Caco-2 (cell line): Measurements from ENCODE around the gene WFS1. TPM values are rescaled to one million over a fixed set of nuclear protein-coding genes. Genes with fewer than 3 reads are reported as not detected.

Experiments used
- BruUV-seq: library from RNA; stranded (reverse); fragments of 400-500 nt; replicated peaks from 2 replicates; lab custom pipeline; 2021; lab: Mats Ljungman, UMichigan
- CTCF ChIA-PET: fragments of 300-600 bp; sonication (Branson Sonifier 250); formaldehyde crosslinking; loops from one replicate; lab custom pipeline; 2022; ENCODE audit warnings: antibody characterized with exemption; lab: Charles Lee
- POLR2A ChIA-PET: fragments of 300-600 bp; sonication (Branson Sonifier 250); formaldehyde crosslinking; loops from one replicate; lab custom pipeline; 2022; ENCODE audit warnings: antibody characterized with exemption; lab: Charles Lee
- DNase-seq, 2 experiments: peaks; one replicate each; pipeline versions ENCODE4 v3.0.0 to v3.0.0-alpha.2; 2020 to 2022
- H3K27me3 ChIP-seq: replicated peaks from 2 replicates; pipeline ENCODE4 v1.6.0; 2011; ENCODE audit warnings: low read length; ENCODE audit not compliant: control insufficient read depth, insufficient read depth
- H3K36me3 ChIP-seq: 2 replicates; pipeline ENCODE4 v1.5.1; 2011; ENCODE audit warnings: low read length; ENCODE audit not compliant: control insufficient read depth, insufficient read depth
- H3K4me1 ChIP-seq: fragments of 250-450 bp; sonication (Bioruptor Pico); 2 replicates; pipeline ENCODE4 v1.5.1; 2020; ENCODE audit warnings: mild to moderate bottlenecking
- H3K4me3 ChIP-seq: 2 replicates; pipeline ENCODE4 v1.5.1; 2011; ENCODE audit warnings: low read depth, mild to moderate bottlenecking, control low read depth, low read length
- H3K9me3 ChIP-seq: fragments of 250-450 bp; sonication (Bioruptor Pico); 2 replicates; pipeline ENCODE4 v1.5.1; 2020; ENCODE audit warnings: mild to moderate bottlenecking, moderate library complexity
- H3K27ac Mint-ChIP-seq: one replicate; pipeline ENCODE4 v1.8.0; 2022; ENCODE audit warnings: mixed read lengths; ENCODE audit not compliant: unreplicated experiment
- H3K27me3 Mint-ChIP-seq: one replicate; pipeline ENCODE4 v1.8.0; 2022; ENCODE audit warnings: mixed read lengths; ENCODE audit not compliant: insufficient read depth, unreplicated experiment
- H3K36me3 Mint-ChIP-seq: one replicate; pipeline ENCODE4 v1.8.0; 2022; ENCODE audit warnings: mild to moderate bottlenecking, mixed read lengths; ENCODE audit not compliant: insufficient read depth, unreplicated experiment
- H3K4me1 Mint-ChIP-seq: one replicate; pipeline ENCODE4 v1.8.0; 2022; ENCODE audit warnings: low read depth, mixed read lengths; ENCODE audit not compliant: unreplicated experiment
- H3K4me3 Mint-ChIP-seq: one replicate; pipeline ENCODE4 v1.8.0; 2022; ENCODE audit warnings: mild to moderate bottlenecking, moderate library complexity, mixed read lengths; ENCODE audit not compliant: unreplicated experiment
- H3K9me3 Mint-ChIP-seq: one replicate; pipeline ENCODE4 v1.8.0; 2022; ENCODE audit warnings: mixed read lengths; ENCODE audit not compliant: unreplicated experiment
- CTCF ChIP-seq, 2 experiments: fragments of 200-600 bp in 1 of 2; IDR thresholded peaks; 1 replicate in 1 of 2; 2 replicates in 1 of 2; pipeline versions ENCODE4 v1.5.1 to v1.8.0; 2011 to 2022; ENCODE audit warnings: antibody characterized with exemption in 1 of 2, control low read depth in 1 of 2, inconsistent platforms in 1 of 2, low read depth in 1 of 2, low read length in 1 of 2, mild to moderate bottlenecking in 1 of 2, moderate library complexity in 1 of 2; ENCODE audit not compliant: insufficient read depth in 1 of 2, severe bottlenecking in 1 of 2, unreplicated experiment in 1 of 2
- intact Hi-C: fragments of 100-400 bp; cut with micrococcal nuclease; formaldehyde crosslinking; loops from one replicate; pipeline ENCODE4 v1.10.0; 2022; ENCODE audit not compliant: unreplicated experiment
- total RNA-seq: library from RNA; stranded (reverse); gene quantifications from 2 replicates; pipeline ENCODE4 v1.2.3, GENCODE V29; 2022

The WFS1 gene
- total RNA-seq, 1 experiment from 2014 or later: 24.9 TPM

- POLR2A ChIA-PET: no interaction called here
- no peak for TF ChIP-seq CTCF (IDR thresholded peaks at IDR 0.05; ENCODE audit: insufficient read depth in 1 of 2, low read depth in 1 of 2, low read length in 1 of 2, severe bottlenecking in 1 of 2, unreplicated experiment in 1 of 2)
These were observed 47.5 kb upstream of the WFS1 start for GRCh38 chr4:6221851-6222760.

GRCh38 chr4:6222761-6223292 is 46.8 kb upstream of the WFS1 start:
- Mint-ChIP-seq H3K27ac (no peak overlapping the region), H3K36me3 (no peaks in the 10 kb centered on the region), H3K4me3 (no peak overlapping the region), H3K27me3 (peaks cover 14% of the 10 kb centered on the region), H3K9me3 (no peaks in the 10 kb centered on the region), H3K4me1 (no peaks in the 10 kb centered on the region)
- BruUV-seq: no TSS peak
- Histone ChIP-seq H3K27me3 (no peaks in the 10 kb centered on the region), H3K4me1 (no peaks in the 10 kb centered on the region), H3K9me3 (no peaks in the 10 kb centered on the region), H3K4me3 (no peak overlapping the region), H3K36me3 (no peaks in the 10 kb centered on the region)
- CTCF ChIA-PET: no interaction called here
- intact Hi-C loops: no loop called here
- POLR2A ChIA-PET: no interaction called here
- no peak for TF ChIP-seq CTCF (IDR thresholded peaks at IDR 0.05; ENCODE audit: insufficient read depth in 1 of 2, low read depth in 1 of 2, low read length in 1 of 2, severe bottlenecking in 1 of 2, unreplicated experiment in 1 of 2)
- DNase-seq: no peak

More at GRCh38 chr4:6221851-6222760, 47.5 kb upstream of the WFS1 start:
- no peak for DNase-seq
- Histone ChIP-seq H3K4me1 (no peaks in the 10 kb centered on the region), H3K9me3 (no peaks in the 10 kb centered on the region), H3K4me3 (no peak overlapping the region), H3K27me3 (no peaks in the 10 kb centered on the region), H3K36me3 (no peaks in the 10 kb centered on the region)
- BruUV-seq: no TSS peak
- intact Hi-C loops: no loop called here
- H3K4me3 Mint-ChIP-seq: no peak overlapping the region
- H3K27ac Mint-ChIP-seq: no peak overlapping the region
- H3K4me1 Mint-ChIP-seq: no peaks in the 10 kb centered on the region
- H3K27me3 Mint-ChIP-seq: peaks cover 17% of the 10 kb centered on the region
- no peaks in the 10 kb centered on the region for H3K9me3 Mint-ChIP-seq
- H3K36me3 Mint-ChIP-seq: no peaks in the 10 kb centered on the region
- CTCF ChIA-PET: no interaction called here

- Histone ChIP-seq H3K27me3 (no peaks in the 10 kb centered on the region), H3K4me1 (no peaks in the 10 kb centered on the region), H3K9me3 (no peaks in the 10 kb centered on the region), H3K4me3 (no peak overlapping the region), H3K36me3 (no peaks in the 10 kb centered on the region)
- no TSS peak for BruUV-seq
- DNase-seq: no peak
- no peak overlapping the region for H3K4me3 Mint-ChIP-seq
- H3K36me3 Mint-ChIP-seq: no peaks in the 10 kb centered on the region
- TF ChIP-seq CTCF (IDR thresholded peaks at IDR 0.05; ENCODE audit: insufficient read depth in 1 of 2, low read depth in 1 of 2, low read length in 1 of 2, severe bottlenecking in 1 of 2, unreplicated experiment in 1 of 2): no peak
- peaks cover 6% of the 10 kb centered on the region for H3K27me3 Mint-ChIP-seq
- ChIA-PET CTCF (interaction anchor here (0.5 to 0.8 kb wide), 2 partner anchors 25 to 103 kb away, joined by 3 read pairs; no protein-coding TSS in a partner anchor), POLR2A (no interaction called here)
- H3K4me1 Mint-ChIP-seq: no peaks in the 10 kb centered on the region
- H3K9me3 Mint-ChIP-seq: no peaks in the 10 kb centered on the region
- intact Hi-C loops: no loop called here
- H3K27ac Mint-ChIP-seq: no peak overlapping the region
These were observed 44.9 kb upstream of the WFS1 start for GRCh38 chr4:6224735-6225134.
